Stimulated activated CD4-positive, alpha-beta T cell treated with anti-CD3 and anti-CD28 coated beads, Interleukin-15, amount 100 ng/mL, for 24 hours (primary cell): ENCODE data around the gene UBIAD1.
"Not testable (repeated sequence)": the region's sequence is repeated elsewhere in the genome, so short reads cannot be mapped to it uniquely, and the experiment has no call there.

Experiments
- DNase-seq: peaks from one replicate; pipeline ENCODE4 v3.0.0-alpha.2; 2020

UBIAD1 gene

GRCh38 chr1:11272832-11273594 is at the start of gene UBIAD1:
UBIAD1 (plus strand) TSS chr1:11273198; CDS start chr1:11273532, 334 bp downstream.
- DNase-seq = peak; percentile 85

- no peak for DNase-seq
Observed at GRCh38 chr1:11227106-11228077, 45.6 kb upstream of the UBIAD1 start.

GRCh38 chr1:11229203-11229602 is 43.8 kb upstream of the UBIAD1 start:
- DNase-seq = no peak

GRCh38 chr1:11233208-11233607 is 39.8 kb upstream of the UBIAD1 start:
- no peak for DNase-seq

- no peak for DNase-seq
Observed at GRCh38 chr1:11237356-11237755, 35.6 kb upstream of the UBIAD1 start.

GRCh38 chr1:11238311-11238710 is 34.7 kb upstream of the UBIAD1 start:
- no peak for DNase-seq

- no peak for DNase-seq
Observed at GRCh38 chr1:11245248-11245647, 27.8 kb upstream of the UBIAD1 start.

- DNase-seq = no peak
Observed at GRCh38 chr1:11245904-11246719, 26.9 kb upstream of the UBIAD1 start.

- no peak for DNase-seq
Observed at GRCh38 chr1:11248169-11248568, 24.8 kb upstream of the UBIAD1 start.

GRCh38 chr1:11252538-11252937 is 20.5 kb upstream of the UBIAD1 start:
- no peak for DNase-seq

GRCh38 chr1:11253226-11253625 is 19.8 kb upstream of the UBIAD1 start:
- no peak for DNase-seq

- DNase-seq = no peak
Observed at GRCh38 chr1:11256299-11256698, 16.7 kb upstream of the UBIAD1 start.

- DNase-seq = peak; percentile 97
Observed at GRCh38 chr1:11262171-11263049, 10.6 kb upstream of the UBIAD1 start, which contains the start of gene MTOR. MTOR (minus strand) TSS chr1:11262551; CDS start chr1:11259409, 3,142 bp downstream.

- no peak for DNase-seq
Observed at GRCh38 chr1:11266268-11267074, 6.5 kb upstream of the UBIAD1 start.

- DNase-seq = not testable (repeated sequence)
Observed at GRCh38 chr1:11267350-11268337, 5.4 kb upstream of the UBIAD1 start.

GRCh38 chr1:11272544-11272831 is 510 bp upstream of the UBIAD1 start:
- DNase-seq = no peak

- DNase-seq = no peak
Observed at GRCh38 chr1:11273595-11274234, 717 bp downstream of the UBIAD1 start.

GRCh38 chr1:11279152-11279551 is 6.2 kb downstream of the UBIAD1 start:
- DNase-seq = no peak

- DNase-seq = no peak
Observed at GRCh38 chr1:11279630-11280029, 6.6 kb downstream of the UBIAD1 start.
